HG03460 (cell line): Measurements from ENCODE around the gene KRT13.

ENCODE experiments used
- ATAC-seq: cut with Tn5 transposase; IDR thresholded peaks from one replicate; pipeline ENCODE4 v1.9.1; 2021; ENCODE audit not compliant: unreplicated experiment

The KRT13 gene

DNA sequence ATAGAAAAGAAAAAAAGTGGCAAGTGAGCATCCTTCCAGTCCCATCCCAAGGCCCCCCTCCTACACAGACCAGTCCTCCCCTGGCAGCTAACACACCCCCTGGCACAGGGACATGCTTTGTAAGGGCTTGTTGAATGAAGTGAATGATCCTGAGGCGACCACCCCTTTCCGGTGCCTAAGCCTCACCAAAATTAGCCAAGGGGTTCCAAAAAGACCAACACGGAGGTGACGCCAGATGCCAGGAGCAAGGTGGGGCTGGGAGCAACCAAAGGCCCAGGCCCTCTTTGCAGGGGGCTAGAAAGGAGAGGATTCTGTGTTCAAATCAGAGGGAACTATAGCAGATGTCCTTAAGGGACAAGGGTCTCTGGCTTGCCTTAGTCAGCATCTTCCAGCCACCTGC, 30.0 kb downstream of the KRT13 start:
- ATAC-seq, result no peak

DNA sequence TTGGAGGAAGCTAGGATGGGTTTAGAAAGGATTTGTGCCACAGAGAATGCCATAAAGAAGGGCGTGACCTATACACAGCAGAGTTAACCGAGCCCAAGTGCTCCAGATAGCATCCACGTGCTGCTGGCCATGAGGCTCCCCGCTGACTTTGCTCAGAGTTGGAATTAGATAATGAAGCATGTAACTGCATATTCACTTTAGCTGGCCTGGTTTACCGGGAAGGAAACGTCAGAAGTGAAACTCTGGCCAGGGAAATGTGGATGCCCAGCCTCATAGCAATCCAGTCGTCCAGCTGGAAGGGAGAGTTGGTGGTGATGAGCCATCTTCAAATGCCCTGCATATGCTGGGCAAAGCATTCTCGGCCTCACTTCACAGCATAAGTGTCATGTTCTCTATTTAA, 30.5 kb downstream of the KRT13 start:
- ATAC-seq, result no peak

DNA sequence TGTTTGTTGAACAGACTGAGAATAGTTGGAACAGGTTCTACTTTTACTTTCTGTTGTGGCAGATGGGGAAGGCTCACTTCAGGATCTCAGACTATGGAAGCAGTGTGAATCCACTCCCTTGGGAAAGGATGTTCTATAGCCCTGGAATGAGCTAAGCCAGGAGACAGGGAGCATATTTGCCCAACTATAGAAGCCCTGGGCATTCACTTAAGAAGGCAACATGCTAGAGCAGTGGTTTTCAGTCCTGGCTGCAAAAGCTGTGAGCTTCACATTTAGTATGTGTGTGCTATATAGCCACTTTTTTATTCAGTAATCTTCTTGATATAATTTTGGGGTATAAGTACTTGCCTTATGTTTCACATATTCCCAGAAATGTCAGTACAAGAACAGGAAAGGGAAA, 37.1 kb downstream of the KRT13 start:
- no peak for ATAC-seq

DNA sequence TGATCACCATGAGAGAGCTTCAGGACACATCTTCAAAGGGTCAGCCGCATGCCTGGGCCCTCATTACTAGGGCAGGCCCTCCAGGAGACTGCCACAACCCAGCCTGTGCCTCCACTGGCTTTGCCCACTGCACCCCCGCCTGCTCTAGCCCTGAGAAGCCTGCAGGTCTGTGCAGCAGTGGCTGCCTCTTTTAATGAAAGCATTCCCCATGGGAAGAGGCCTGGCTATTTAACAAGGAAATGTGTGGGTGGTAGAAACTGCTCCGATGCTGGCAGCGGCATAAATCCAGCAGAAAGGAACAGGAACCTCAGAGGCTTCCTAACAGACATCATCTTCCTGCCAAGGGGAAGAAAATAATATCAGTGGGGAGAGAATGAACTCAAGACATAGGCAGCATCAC, 37.9 kb downstream of the KRT13 start:
- no peak for ATAC-seq

DNA sequence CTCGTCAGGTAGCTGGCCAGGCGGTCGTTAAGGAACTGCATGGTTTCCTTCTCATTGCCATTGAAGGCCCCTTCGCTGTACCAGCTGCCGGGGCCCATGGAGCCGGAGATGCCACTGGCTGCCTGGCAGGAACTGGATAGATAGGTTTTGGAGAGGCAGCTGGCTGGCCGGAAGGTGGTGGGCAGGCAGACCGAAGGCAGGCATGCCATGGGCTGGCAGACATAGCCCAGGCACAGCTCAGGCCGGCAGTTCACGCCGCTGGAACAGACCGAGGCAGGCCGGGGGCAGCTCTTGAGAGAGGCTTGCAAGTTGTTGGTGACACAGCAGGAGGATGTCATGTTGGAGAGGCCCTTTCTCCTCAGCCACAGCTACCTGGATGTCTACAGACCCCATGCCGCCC, 38.4 kb downstream of the KRT13 start, which contains the start of gene KRT32:
Gene KRT32, minus strand, starts transcription at position 399 of the 400 bp plus-strand sequence. Its CDS starts 61 bp downstream, at position 338.
- ATAC-seq, result no peak

DNA sequence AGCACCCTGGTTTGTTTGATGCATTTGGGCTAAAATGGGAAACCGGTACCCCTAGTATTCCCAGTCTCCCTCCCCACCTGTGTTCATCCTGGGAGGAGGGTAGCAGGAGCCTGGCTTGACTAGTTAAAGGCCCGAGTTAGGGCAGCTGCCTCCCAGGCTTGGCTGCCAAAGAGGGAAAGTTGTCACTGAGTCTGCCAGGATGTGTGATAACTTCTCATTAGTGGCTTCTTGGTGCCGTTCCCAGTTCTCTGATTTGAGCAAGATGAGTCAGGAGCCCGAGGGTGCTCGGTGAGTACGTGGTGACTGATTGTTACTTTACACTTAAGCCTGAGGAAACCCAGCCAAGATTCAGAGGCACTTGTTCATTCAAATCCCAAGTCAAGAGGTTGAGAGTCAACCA, 40.7 kb downstream of the KRT13 start:
- no peak for ATAC-seq

DNA sequence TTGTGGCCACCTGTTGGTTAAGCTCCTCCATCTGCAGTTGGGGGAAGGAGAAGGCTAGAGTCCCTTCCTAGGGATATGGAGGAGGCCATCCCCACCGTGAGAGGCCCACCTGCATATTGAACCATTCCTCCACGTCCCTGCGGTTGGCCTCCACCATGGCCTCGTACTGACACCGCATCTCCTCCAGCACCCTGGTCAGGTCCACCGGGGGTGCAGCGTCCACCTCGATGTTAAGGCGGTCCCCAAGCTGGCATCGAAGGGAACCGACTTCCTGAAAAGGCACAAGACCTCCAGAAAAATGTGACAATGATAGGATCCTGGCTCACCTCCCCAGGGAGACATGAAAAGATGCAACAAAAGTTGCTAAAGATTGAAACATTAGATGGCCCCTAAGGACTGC, 41.2 kb downstream of the KRT13 start:
- ATAC-seq, result no peak

DNA sequence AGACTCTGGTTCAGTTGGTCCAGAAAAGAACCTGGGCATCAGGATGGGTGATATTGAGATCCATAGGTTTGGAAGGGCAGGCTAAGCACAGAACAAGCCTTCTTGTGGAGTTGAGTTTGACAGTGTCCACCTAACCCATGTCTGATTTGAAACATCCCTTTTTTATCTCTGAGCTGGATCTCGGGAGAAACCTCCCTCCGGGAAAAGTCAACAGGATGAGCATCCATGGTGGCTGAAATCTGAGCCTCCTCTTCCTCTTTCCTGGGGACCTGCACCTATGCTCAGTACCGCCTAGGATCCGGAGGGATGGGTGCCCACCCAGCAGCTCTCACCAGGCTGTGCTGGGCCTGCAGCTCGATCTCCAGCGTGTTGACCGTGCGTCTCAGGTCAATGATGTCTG, 41.7 kb downstream of the KRT13 start:
- no peak for ATAC-seq

DNA sequence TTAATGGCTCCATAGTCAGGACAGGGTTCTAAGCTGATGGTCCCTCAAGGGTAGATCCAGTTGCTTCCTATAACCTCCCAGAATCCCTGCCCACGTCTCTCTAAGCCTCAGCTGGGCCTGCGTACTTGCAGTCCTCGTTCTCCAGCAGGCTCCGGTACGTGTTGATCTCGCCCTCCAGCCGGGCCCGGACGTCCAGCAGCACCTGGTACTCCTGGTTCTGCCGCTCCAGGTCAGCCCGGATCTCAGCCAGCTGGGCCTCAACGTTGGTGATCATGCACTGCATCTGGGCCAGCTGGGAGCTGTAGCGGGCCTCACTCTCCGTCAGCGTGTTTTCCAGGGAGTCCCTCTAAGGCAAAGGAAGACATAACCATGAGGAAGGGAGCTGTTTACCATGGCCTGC, 42.7 kb downstream of the KRT13 start:
- no peak for ATAC-seq

DNA sequence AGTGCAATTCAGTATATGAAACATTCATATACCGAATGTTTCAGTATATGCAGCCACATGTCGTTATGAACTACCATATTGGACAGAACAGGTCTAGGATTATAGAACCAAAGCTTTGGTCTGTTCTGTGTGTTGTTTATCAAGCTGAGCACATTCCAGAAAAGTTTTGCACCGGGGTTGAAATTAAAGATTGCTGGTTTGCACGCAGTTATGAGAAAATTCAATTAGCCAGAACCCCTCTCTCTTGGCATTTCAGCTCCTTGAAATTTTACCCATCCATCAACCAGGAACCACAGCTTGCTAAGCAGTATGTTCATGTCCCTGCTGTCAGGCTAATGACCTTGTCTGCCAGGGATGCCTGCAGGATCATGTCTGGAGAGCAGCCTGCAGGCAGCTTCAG, 47.7 kb downstream of the KRT13 start:
- ATAC-seq, result no peak

DNA sequence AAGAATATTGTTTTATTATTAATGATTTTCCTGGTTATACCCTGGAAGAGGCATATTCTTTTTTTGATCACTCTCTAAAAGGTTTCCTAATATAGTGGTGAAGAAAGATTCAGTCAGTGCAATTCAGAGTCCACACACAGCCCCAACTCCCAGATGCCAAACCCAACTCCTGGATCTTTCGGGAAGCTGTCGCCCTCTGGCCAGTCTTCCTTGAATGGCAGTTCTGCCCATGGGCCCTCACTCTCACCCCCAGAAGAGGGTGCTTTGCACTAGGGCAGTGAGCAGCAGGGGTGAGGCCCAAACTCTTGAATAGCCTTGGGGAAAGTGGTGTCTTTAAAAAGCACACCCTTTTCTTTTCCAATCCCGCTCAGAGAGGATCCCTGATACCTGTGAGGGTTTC, 49.2 kb downstream of the KRT13 start:
- no peak for ATAC-seq

DNA sequence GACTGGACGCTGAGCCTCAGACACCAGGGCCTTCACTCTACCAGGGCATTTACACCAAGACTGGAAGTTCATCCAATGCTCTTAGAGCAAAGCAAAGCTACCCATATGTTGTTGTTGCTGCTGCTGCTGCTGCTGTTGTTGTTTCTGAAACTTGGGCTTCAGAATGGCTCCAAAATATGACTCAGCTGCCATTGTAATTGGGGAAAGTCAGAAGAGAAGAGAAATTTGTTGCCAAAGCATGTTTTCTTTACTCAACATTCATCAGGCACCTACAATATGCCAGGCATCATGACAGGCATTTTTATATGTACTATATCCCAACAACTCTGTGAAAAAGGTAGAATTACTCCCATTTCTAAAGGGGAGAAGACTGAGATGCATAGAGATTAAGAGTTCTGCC, 50.2 kb downstream of the KRT13 start:
- no peak for ATAC-seq

DNA sequence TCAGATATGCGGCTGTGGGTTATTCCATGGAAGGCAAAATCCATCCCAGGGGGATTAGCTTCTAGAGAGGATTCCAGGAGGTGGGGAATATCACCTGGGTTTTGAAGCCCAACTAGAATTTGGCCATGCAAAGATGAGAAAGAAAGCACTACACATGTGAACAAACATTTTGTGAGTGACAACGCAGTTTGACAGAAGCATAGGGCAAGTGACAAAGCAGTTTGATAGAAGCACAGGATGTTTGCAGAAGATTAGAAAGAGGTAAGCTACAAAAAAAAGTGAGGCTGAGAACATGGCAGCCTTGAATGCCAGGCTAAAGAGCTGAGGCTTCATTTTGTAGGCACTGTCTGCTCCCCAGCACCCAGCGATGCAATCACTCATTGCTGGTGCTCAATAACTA, 52.3 kb downstream of the KRT13 start:
- ATAC-seq, result no peak

DNA sequence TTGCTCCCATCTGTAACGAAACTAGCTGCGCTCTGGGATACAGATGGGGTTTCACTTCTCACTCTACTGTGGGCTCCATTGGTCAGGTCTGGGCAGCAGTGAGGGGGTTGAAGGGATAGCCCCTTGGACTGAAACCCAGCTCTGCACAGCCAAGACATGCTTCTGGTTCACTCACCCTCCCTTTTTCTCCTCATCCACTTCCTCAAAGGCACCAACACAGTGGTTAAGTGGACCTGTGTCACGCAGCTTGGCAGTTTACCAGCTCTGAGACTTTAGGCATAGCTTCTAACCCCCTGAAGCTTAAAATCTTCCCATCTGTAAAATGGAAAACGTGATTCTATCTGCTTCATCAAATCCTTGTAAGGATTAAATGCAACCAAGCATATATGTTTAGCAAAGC, 53.1 kb downstream of the KRT13 start:
- no peak for ATAC-seq

DNA sequence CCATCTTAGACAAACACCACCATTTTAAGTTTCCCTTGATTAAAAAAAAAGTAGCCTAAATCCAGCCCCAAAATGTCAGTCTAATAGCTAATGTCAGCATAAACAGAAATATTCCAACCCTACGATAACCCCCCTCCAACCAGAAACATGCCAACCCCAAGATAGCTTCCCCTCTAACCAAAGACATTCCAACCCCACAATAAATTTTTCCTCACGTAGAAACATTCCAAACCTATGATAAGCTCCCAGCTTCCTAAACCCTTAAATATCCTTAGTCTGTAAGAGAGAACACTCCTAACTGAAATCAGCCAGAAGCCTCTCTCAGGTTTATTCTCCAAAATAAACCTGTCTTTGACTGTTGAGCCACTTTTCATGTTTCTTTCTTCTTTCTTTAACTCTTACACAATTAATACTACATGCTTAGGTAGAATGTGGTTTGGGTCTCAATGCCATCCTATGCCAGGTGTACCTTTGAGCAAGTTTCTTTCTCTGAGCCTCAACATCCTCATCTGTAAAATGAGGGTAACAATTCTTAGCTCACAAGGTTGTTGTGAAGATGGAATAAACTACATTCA, 54.2 kb downstream of the KRT13 start:
- ATAC-seq, result no peak
